Smooth muscle cell (in vitro differentiated cells): ENCODE measurements around the gene KCNF1. TPM values are rescaled to one million over a fixed set of nuclear protein-coding genes. Genes with fewer than 3 reads are reported as not detected.

Experiments used
- DNase-seq: peaks from one replicate; lab custom pipeline; 2025; ENCODE audit not compliant: unreplicated experiment; lab: John Stamatoyannopoulos, UW
- H2AFZ ChIP-seq: fragments of 200-600 bp; sonication (generic); 2 replicates; pipeline ENCODE4 v1.6.0; 2016; ENCODE audit warnings: antibody characterized with exemption, low read depth, mild to moderate bottlenecking
- H3F3A ChIP-seq: fragments of 200-600 bp; sonication (generic); 2 replicates; pipeline ENCODE4 v1.6.0; 2017; ENCODE audit warnings: antibody characterized with exemption, low read depth
- H3K27ac ChIP-seq: fragments of 200-600 bp; sonication (generic); 2 replicates; pipeline ENCODE4 v1.5.1; 2016; ENCODE audit warnings: low read depth, mild to moderate bottlenecking
- H3K27me3 ChIP-seq: fragments of 200-600 bp; sonication (generic); 2 replicates; pipeline ENCODE4 v1.6.1; 2016; ENCODE audit warnings: low read depth, mild to moderate bottlenecking
- H3K36me3 ChIP-seq: fragments of 200-600 bp; sonication (generic); 2 replicates; pipeline ENCODE4 v1.5.1; 2016; ENCODE audit warnings: low read depth
- H3K4me1 ChIP-seq: fragments of 200-600 bp; sonication (generic); 2 replicates; pipeline ENCODE4 v1.5.1; 2016; ENCODE audit warnings: low read depth
- H3K4me2 ChIP-seq: fragments of 200-600 bp; sonication (generic); 2 replicates; pipeline ENCODE4 v1.6.0; 2016; ENCODE audit warnings: mild to moderate bottlenecking
- H3K4me3 ChIP-seq: fragments of 200-600 bp; sonication (generic); 2 replicates; pipeline ENCODE4 v1.5.1; 2016; ENCODE audit warnings: mild to moderate bottlenecking
- H3K79me2 ChIP-seq: fragments of 200-600 bp; sonication (generic); 2 replicates; pipeline ENCODE4 v1.6.0; 2016; ENCODE audit warnings: low read depth, mild to moderate bottlenecking
- H3K9ac ChIP-seq: fragments of 200-600 bp; sonication (generic); 2 replicates; pipeline ENCODE4 v1.6.0; 2016; ENCODE audit warnings: low read depth
- H3K9me3 ChIP-seq: fragments of 200-600 bp; sonication (generic); replicated peaks from 2 replicates; pipeline ENCODE4 v1.5.1; 2016; ENCODE audit warnings: low read depth
- H4K20me1 ChIP-seq: fragments of 200-600 bp; sonication (generic); 2 replicates; pipeline ENCODE4 v1.6.0; 2016; ENCODE audit warnings: low read depth
- CTCF ChIP-seq: fragments of 200-600 bp; sonication (generic); IDR thresholded peaks from 2 replicates; pipeline ENCODE4 v1.5.1; 2017; ENCODE audit warnings: borderline replicate concordance, mild to moderate bottlenecking, antibody characterized with exemption; ENCODE audit not compliant: insufficient read depth, poor library complexity, severe bottlenecking
- WGBS: methylation state at CpG from one replicate; pipeline ENCODE4 v1.1.7; 2016; ENCODE audit warnings: low lambda C conversion rate; 5-methylcytosine and 5-hydroxymethylcytosine counted together
- polyA plus RNA-seq: library from polyadenylated mRNA; unstranded; fragments of >200 nt; fragmentation: Nextera tagmentation; extraction: Ambion mirVana; gene quantifications from 2 replicates; pipeline ENCODE4 v1.2.1, GENCODE V29; 2016
- total RNA-seq: library from RNA; depleted of rRNA; stranded (reverse); fragments of >200 nt; gene quantifications from 2 replicates; pipeline ENCODE4 v1.2.3, GENCODE V29; 2014

KCNF1 gene
- total and polyA plus RNA-seq, 2 experiments from 2014 or later: 0.55 TPM; not detected in 1

- Histone ChIP-seq H3K36me3 (no peaks in the 10 kb centered on the region), H3K4me3 (no peak overlapping the region), H3K4me2 (no peak overlapping the region), H4K20me1 (no peaks in the 10 kb centered on the region), H3K4me1 (no peaks in the 10 kb centered on the region), H3K9ac (no peak overlapping the region), H3F3A (no peaks in the 10 kb centered on the region), H3K9me3 (no peaks in the 10 kb centered on the region), H3K27me3 (no peaks in the 10 kb centered on the region), H3K27ac (no peak overlapping the region), H2AFZ (no peak overlapping the region), H3K79me2 (no peaks in the 10 kb centered on the region)
- WGBS: 94% methylated on average over 6 of the region's 6 CpGs
- TF ChIP-seq CTCF: no peak
- DNase-seq: no peak
Measured at GRCh38 chr2:10904455-10904854, 7.3 kb upstream of the KCNF1 start.

GRCh38 chr2:10905006-10905861, 6.5 kb upstream of the KCNF1 start:
- DNase-seq: no peak
- no peaks in the 10 kb centered on the region for H3K9me3 ChIP-seq
- H3K79me2 ChIP-seq: no peaks in the 10 kb centered on the region
- no peak for TF ChIP-seq CTCF
- peaks cover 5% of the 10 kb centered on the region for H3K4me1 ChIP-seq
- peaks cover 2% of the 10 kb centered on the region for H3K27me3 ChIP-seq
- no peak overlapping the region for H2AFZ ChIP-seq
- no peak overlapping the region for H3K4me2 ChIP-seq
- WGBS: 91% methylated on average over 9 of the region's 9 CpGs
- H3K36me3 ChIP-seq: no peaks in the 10 kb centered on the region
- no peak overlapping the region for H3K27ac ChIP-seq
- no peak overlapping the region for H3K9ac ChIP-seq
- no peak overlapping the region for H3K4me3 ChIP-seq
- no peaks in the 10 kb centered on the region for H3F3A ChIP-seq
- H4K20me1 ChIP-seq: no peaks in the 10 kb centered on the region

GRCh38 chr2:10905862-10906143, 5.9 kb upstream of the KCNF1 start:
- Histone ChIP-seq H3F3A (no peaks in the 10 kb centered on the region), H3K79me2 (no peaks in the 10 kb centered on the region), H4K20me1 (no peaks in the 10 kb centered on the region), H3K27ac (no peak overlapping the region), H3K9me3 (no peaks in the 10 kb centered on the region), H3K4me2 (no peak overlapping the region), H3K4me3 (no peak overlapping the region), H3K36me3 (no peaks in the 10 kb centered on the region), H3K27me3 (peaks cover 8% of the 10 kb centered on the region), H2AFZ (no peak overlapping the region), H3K4me1 (peaks cover 5% of the 10 kb centered on the region), H3K9ac (no peak overlapping the region)
- no peak for TF ChIP-seq CTCF
- 78% methylated on average over 8 of the region's 8 CpGs for WGBS
- no peak for DNase-seq
